HG03565 (cell line): Measurements from ENCODE around the gene HNF1B.

Experiments used
- ATAC-seq: cut with Tn5 transposase; IDR thresholded peaks from one replicate; pipeline ENCODE4 v1.9.1; 2021; ENCODE audit warnings: mild to moderate bottlenecking, moderate library complexity; ENCODE audit not compliant: unreplicated experiment

HNF1B gene

GRCh38 chr17:37762666-37763065, 17.8 kb upstream of the HNF1B start:
- no peak for ATAC-seq

- no peak for ATAC-seq
Measured at GRCh38 chr17:37761961-37762360, 17.1 kb upstream of the HNF1B start.

GRCh38 chr17:37761059-37761458, 16.2 kb upstream of the HNF1B start:
- no peak for ATAC-seq

- ATAC-seq: no peak
Measured at GRCh38 chr17:37759014-37759637, 14.3 kb upstream of the HNF1B start.

GRCh38 chr17:37756051-37756450, 11.2 kb upstream of the HNF1B start:
- no peak for ATAC-seq

- no peak for ATAC-seq
Measured at GRCh38 chr17:37755455-37755854, 10.6 kb upstream of the HNF1B start.

GRCh38 chr17:37754363-37754762, 9.5 kb upstream of the HNF1B start:
- ATAC-seq: no peak

GRCh38 chr17:37752482-37752881, 7.6 kb upstream of the HNF1B start:
- no peak for ATAC-seq

GRCh38 chr17:37750768-37751475, 6.1 kb upstream of the HNF1B start:
- ATAC-seq: no peak

- no peak for ATAC-seq
Measured at GRCh38 chr17:37750292-37750691, 5.4 kb upstream of the HNF1B start.

GRCh38 chr17:37747222-37747621, 2.4 kb upstream of the HNF1B start:
- ATAC-seq: no peak

GRCh38 chr17:37746617-37747016, 1.8 kb upstream of the HNF1B start:
- no peak for ATAC-seq

- no peak for ATAC-seq
Measured at GRCh38 chr17:37745801-37746426, 1.1 kb upstream of the HNF1B start.

GRCh38 chr17:37744633-37744927, 279 bp downstream of the HNF1B start:
- ATAC-seq: no peak

GRCh38 chr17:37743875-37744632, 805 bp downstream of the HNF1B start:
- no peak for ATAC-seq

- ATAC-seq: no peak
Measured at GRCh38 chr17:37743612-37743874, 1.3 kb downstream of the HNF1B start.

GRCh38 chr17:37742762-37743611, 1.9 kb downstream of the HNF1B start:
- ATAC-seq: no peak

GRCh38 chr17:37742116-37742761, 2.6 kb downstream of the HNF1B start:
- ATAC-seq: no peak

GRCh38 chr17:37741341-37742115, 3.3 kb downstream of the HNF1B start:
- no peak for ATAC-seq

GRCh38 chr17:37740915-37741314, 3.9 kb downstream of the HNF1B start:
- ATAC-seq: no peak
